ENCODE results near the gene CLK3.
A peak's percentile ranks its signal among the peaks of the same experiment; 100 is the strongest.

CLK3 gene

DNA sequence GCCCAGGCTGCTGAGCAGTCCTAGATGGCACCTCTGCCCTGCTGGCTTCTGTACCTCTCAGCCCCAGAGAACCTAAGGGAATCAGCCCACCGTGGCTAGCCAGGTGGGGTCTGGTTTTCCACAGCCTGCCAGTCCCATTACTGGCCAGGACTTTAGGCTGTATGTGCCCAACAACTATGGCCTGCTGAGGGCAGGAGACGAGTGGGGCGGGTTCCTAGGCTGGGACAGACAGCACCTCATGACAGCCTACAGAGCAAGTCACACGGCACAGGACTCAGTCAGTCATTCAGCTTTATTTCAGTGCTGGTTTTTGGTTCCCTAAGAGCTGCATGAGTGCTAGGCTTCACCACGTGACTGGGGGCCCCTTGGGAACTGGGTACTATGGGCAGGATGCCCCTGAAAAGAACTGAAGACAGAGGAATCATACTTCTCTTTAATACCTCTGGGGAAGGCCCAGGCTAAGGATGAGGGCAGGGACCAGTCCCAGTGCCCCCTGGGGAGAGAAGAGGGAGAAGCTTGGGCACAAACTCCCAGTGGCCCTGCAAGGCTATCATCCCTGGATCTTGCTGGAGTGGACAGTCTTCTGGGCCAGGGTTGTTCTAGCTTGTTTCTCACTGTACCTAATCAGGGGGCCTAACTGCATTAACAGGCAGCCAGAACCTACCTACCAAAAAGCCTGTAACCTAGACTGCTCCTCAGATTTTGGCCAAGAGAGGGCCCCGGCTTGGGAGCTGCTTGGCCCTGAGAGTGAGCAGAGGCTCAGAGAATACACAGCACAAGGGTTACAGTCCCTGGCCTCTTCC is 14.8 kb downstream of the CLK3 start:
- no peak for DNase-seq (ENCODE audit: low read depth in 1 of 2, low spot score in 1 of 2)
- no peak overlapping the region for H3K27ac ChIP-seq (replicated peaks)
- no peaks in the 10 kb centered on the region for H3K27me3 ChIP-seq (ENCODE audit: insufficient read depth, poor library complexity, severe bottlenecking)
- TF ChIP-seq SPI1 (IDR thresholded peaks at IDR 0.05; ENCODE audit: borderline replicate concordance, low read depth) (no peak), GABPA (IDR thresholded peaks at IDR 0.05; ENCODE audit: low read depth) (no peak), POLR2AphosphoS5 (IDR thresholded peaks at IDR 0.05; ENCODE audit: low read depth) (no peak; the same call in 1 of the 2 replicates)
- TF ChIP-seq, protein P1, sequence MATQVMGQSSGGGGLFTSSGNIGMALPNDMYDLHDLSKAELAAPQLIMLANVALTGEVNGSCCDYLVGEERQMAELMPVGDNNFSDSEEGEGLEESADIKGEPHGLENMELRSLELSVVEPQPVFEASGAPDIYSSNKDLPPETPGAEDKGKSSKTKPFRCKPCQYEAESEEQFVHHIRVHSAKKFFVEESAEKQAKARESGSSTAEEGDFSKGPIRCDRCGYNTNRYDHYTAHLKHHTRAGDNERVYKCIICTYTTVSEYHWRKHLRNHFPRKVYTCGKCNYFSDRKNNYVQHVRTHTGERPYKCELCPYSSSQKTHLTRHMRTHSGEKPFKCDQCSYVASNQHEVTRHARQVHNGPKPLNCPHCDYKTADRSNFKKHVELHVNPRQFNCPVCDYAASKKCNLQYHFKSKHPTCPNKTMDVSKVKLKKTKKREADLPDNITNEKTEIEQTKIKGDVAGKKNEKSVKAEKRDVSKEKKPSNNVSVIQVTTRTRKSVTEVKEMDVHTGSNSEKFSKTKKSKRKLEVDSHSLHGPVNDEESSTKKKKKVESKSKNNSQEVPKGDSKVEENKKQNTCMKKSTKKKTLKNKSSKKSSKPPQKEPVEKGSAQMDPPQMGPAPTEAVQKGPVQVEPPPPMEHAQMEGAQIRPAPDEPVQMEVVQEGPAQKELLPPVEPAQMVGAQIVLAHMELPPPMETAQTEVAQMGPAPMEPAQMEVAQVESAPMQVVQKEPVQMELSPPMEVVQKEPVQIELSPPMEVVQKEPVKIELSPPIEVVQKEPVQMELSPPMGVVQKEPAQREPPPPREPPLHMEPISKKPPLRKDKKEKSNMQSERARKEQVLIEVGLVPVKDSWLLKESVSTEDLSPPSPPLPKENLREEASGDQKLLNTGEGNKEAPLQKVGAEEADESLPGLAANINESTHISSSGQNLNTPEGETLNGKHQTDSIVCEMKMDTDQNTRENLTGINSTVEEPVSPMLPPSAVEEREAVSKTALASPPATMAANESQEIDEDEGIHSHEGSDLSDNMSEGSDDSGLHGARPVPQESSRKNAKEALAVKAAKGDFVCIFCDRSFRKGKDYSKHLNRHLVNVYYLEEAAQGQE (IDR thresholded peaks at IDR 0.05; ENCODE audit: insufficient replicate concordance, low read depth): no peak
- TF ChIP-seq, protein P2, sequence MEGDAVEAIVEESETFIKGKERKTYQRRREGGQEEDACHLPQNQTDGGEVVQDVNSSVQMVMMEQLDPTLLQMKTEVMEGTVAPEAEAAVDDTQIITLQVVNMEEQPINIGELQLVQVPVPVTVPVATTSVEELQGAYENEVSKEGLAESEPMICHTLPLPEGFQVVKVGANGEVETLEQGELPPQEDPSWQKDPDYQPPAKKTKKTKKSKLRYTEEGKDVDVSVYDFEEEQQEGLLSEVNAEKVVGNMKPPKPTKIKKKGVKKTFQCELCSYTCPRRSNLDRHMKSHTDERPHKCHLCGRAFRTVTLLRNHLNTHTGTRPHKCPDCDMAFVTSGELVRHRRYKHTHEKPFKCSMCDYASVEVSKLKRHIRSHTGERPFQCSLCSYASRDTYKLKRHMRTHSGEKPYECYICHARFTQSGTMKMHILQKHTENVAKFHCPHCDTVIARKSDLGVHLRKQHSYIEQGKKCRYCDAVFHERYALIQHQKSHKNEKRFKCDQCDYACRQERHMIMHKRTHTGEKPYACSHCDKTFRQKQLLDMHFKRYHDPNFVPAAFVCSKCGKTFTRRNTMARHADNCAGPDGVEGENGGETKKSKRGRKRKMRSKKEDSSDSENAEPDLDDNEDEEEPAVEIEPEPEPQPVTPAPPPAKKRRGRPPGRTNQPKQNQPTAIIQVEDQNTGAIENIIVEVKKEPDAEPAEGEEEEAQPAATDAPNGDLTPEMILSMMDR (IDR thresholded peaks at IDR 0.05; ENCODE audit: insufficient read depth, low read length): no peak
- H3K4me3 ChIP-seq (replicated peaks; ENCODE audit: insufficient read depth, low read length): no peak overlapping the region

- TF ChIP-seq SPI1 (IDR thresholded peaks at IDR 0.05; ENCODE audit: borderline replicate concordance, low read depth) (no peak), POLR2AphosphoS5 (IDR thresholded peaks at IDR 0.05; ENCODE audit: low read depth) (no peak), GABPA (IDR thresholded peaks at IDR 0.05; ENCODE audit: low read depth) (no peak)
- TF ChIP-seq, protein P2 (IDR thresholded peaks at IDR 0.05; ENCODE audit: insufficient read depth, low read length): no peak
- TF ChIP-seq, protein P1 (IDR thresholded peaks at IDR 0.05; ENCODE audit: insufficient replicate concordance, low read depth): no peak
- Histone ChIP-seq H3K27me3 (ENCODE audit: insufficient read depth, poor library complexity, severe bottlenecking) (no peaks in the 10 kb centered on the region), H3K27ac (replicated peaks) (no peak overlapping the region), H3K4me3 (replicated peaks; ENCODE audit: insufficient read depth, low read length) (no peak overlapping the region)
- no peak for DNase-seq (ENCODE audit: low read depth in 1 of 2, low spot score in 1 of 2)
Observed at GRCh38 chr15:74631087-74631385, 15.4 kb downstream of the CLK3 start.

DNA sequence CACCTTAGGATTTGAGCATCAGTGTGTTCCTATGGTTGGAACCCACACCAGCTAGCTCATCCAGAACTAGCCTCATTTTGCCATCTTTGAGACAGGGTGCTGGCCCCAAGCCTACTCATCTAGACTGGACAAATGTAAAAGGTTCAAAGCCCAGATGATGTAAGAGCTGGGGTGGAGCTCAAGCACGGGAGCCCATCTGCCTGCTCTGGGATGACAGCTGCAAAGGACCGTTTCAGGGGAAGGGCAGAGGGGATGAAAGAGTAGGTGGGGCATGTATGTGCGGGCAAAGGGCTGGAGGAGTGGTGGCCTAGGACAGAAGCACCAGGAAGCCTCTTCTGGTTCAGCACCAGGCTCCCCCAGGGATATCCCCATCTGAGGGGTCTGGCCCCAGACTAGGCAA is 15.8 kb downstream of the CLK3 start:
- H3K27ac ChIP-seq (replicated peaks): no peak overlapping the region
- DNase-seq (ENCODE audit: low read depth in 1 of 2, low spot score in 1 of 2): no peak
- TF ChIP-seq POLR2AphosphoS5 (IDR thresholded peaks at IDR 0.05; ENCODE audit: low read depth) (no peak), SPI1 (IDR thresholded peaks at IDR 0.05; ENCODE audit: borderline replicate concordance, low read depth) (no peak)

GRCh38 chr15:74631935-74632560 is 16.4 kb downstream of the CLK3 start:
- peak in 1 of 2 experiments; percentile 56 for DNase-seq (ENCODE audit: low read depth in 1 of 2, low spot score in 1 of 2)

More for the DNA sequence above, 15.8 kb downstream of the CLK3 start:
- Histone ChIP-seq H3K27me3 (ENCODE audit: insufficient read depth, poor library complexity, severe bottlenecking) (no peaks in the 10 kb centered on the region), H3K4me3 (replicated peaks; ENCODE audit: insufficient read depth, low read length) (no peak overlapping the region)

More at GRCh38 chr15:74631935-74632560, 16.4 kb downstream of the CLK3 start:
- TF ChIP-seq, protein P2 (IDR thresholded peaks at IDR 0.05; ENCODE audit: insufficient read depth, low read length): peak; percentile 98
- no peak for TF ChIP-seq GABPA (IDR thresholded peaks at IDR 0.05; ENCODE audit: low read depth)
- Histone ChIP-seq H3K27me3 (ENCODE audit: insufficient read depth, poor library complexity, severe bottlenecking) (no peaks in the 10 kb centered on the region), H3K4me3 (replicated peaks; ENCODE audit: insufficient read depth, low read length) (no peak overlapping the region), H3K27ac (replicated peaks) (no peak overlapping the region)

Data from HL-60 (cell line).